Activated CD8-positive, alpha-beta memory T cell treated with anti-CD3 and anti-CD28 coated beads for 36 hours (primary cell): ENCODE data around the gene PAGE1. TPM values are rescaled to one million over a fixed set of nuclear protein-coding genes. Genes with fewer than 3 reads are reported as not detected.

Source experiments
- CTCF ChIA-PET: fragments of 350-600 bp; sonication (Branson Sonifier 250); formaldehyde crosslinking; loops from one replicate; lab custom pipeline; 2021; ENCODE audit warnings: antibody characterized with exemption; lab: Charles Lee
- POLR2A ChIA-PET: fragments of 350-600 bp; sonication (Branson Sonifier 250); formaldehyde crosslinking; loops from one replicate; lab custom pipeline; 2021; ENCODE audit warnings: antibody characterized with exemption; lab: Charles Lee
- total RNA-seq, 2 experiments: library from RNA; stranded (reverse); gene quantifications; one replicate each; pipeline ENCODE4 v1.2.3, GENCODE V29; 2021

PAGE1 gene
- total RNA-seq, 2 experiments from 2014 or later = not detected

- POLR2A ChIA-PET = no interaction called here
- CTCF ChIA-PET = no interaction called here
These were observed 50.7 kb downstream of the PAGE1 start for GRCh38 chrX:49644991-49645637.

Other genes starting within 250 kb of the PAGE1 start
- gene GAGE12C, start 163.8 kb downstream of the PAGE1 start, total RNA-seq = not detected
- gene GAGE12D, start 154.3 kb downstream of the PAGE1 start, total RNA-seq = not detected
- gene GAGE12E, start 144.7 kb downstream of the PAGE1 start, total RNA-seq = not detected
- gene GAGE12F, start 135.1 kb downstream of the PAGE1 start, total RNA-seq = not detected
- not detected for gene GAGE12G, start 125.6 kb downstream of the PAGE1 start, total RNA-seq
- not detected for gene GAGE12H, start 116.0 kb downstream of the PAGE1 start, total RNA-seq
- not detected for gene GAGE2A, start 106.5 kb downstream of the PAGE1 start, total RNA-seq
- not detected for gene GAGE1, start 97.0 kb downstream of the PAGE1 start, total RNA-seq
- not detected for gene PAGE4, start 133.3 kb upstream of the PAGE1 start, total RNA-seq
- 1 to 10 TPM; 1.2 TPM for gene USP27X, start 183.5 kb upstream of the PAGE1 start, total RNA-seq
- gene CLCN5, start 226.6 kb upstream of the PAGE1 start, total RNA-seq = 1 to 10 TPM; 3.4 to 3.8 TPM